GM19395 (cell line): ENCODE results near the gene PALD1.
"Not testable (repeated sequence)": the region's sequence is repeated elsewhere in the genome, so short reads cannot be mapped to it uniquely, and the experiment has no call there.

Source experiments
- ATAC-seq: cut with Tn5 transposase; IDR thresholded peaks from one replicate; pipeline ENCODE4 v1.9.1; 2021; ENCODE audit warnings: mild to moderate bottlenecking, moderate library complexity; ENCODE audit not compliant: unreplicated experiment

The PALD1 gene

GRCh38 chr10:70568781-70569495 lies 90.4 kb downstream of the PALD1 start:
- no peak for ATAC-seq

- no peak for ATAC-seq
Measured at GRCh38 chr10:70571236-70571635, 92.7 kb downstream of the PALD1 start.

GRCh38 chr10:70571636-70572439 lies 93.3 kb downstream of the PALD1 start:
- ATAC-seq, result no peak

GRCh38 chr10:70573599-70574506 lies 95.3 kb downstream of the PALD1 start:
- ATAC-seq, result no peak

GRCh38 chr10:70575486-70575873 lies 96.9 kb downstream of the PALD1 start:
- no peak for ATAC-seq

GRCh38 chr10:70575874-70576802 lies 97.6 kb downstream of the PALD1 start:
- peak; percentile 61 for ATAC-seq

- ATAC-seq, result no peak
Measured at GRCh38 chr10:70576803-70577517, 98.4 kb downstream of the PALD1 start.

- ATAC-seq, result peak; percentile 67
Measured at GRCh38 chr10:70578371-70578947, 99.9 kb downstream of the PALD1 start.

- ATAC-seq, result no peak
Measured at GRCh38 chr10:70579234-70580002, 100.9 kb downstream of the PALD1 start.

- ATAC-seq, result not testable (repeated sequence)
Measured at GRCh38 chr10:70581176-70581575, 102.6 kb downstream of the PALD1 start.

- ATAC-seq, result no peak
Measured at GRCh38 chr10:70582793-70583668, 104.5 kb downstream of the PALD1 start.

- ATAC-seq, result no peak
Measured at GRCh38 chr10:70583669-70584037, 105.1 kb downstream of the PALD1 start.

- ATAC-seq, result no peak
Measured at GRCh38 chr10:70584366-70584765, 105.8 kb downstream of the PALD1 start.

- no peak for ATAC-seq
Measured at GRCh38 chr10:70584909-70585544, 106.5 kb downstream of the PALD1 start.

- ATAC-seq, result no peak
Measured at GRCh38 chr10:70585578-70586169, 107.1 kb downstream of the PALD1 start.

- no peak for ATAC-seq
Measured at GRCh38 chr10:70586348-70586930, 107.9 kb downstream of the PALD1 start.
